K562 (cell line): ENCODE data around the gene LIAS. TPM values are rescaled to one million over a fixed set of nuclear protein-coding genes. Genes with fewer than 3 reads are reported as not detected.
A peak's percentile ranks its signal among the peaks of the same experiment; 100 is the strongest.

Experiments
- BACH1 ChIP-seq: fragments of 200-800 bp; sonication (Bioruptor generic); IDR thresholded peaks from 2 replicates; pipeline ENCODE4 v1.6.1; 2016; ENCODE audit warnings: missing genetic modification characterization, missing compliant biosample characterization
- CEBPG ChIP-seq, 3 experiments: fragments of 200-800 bp in 1 of 3; sonication (Bioruptor generic) in 1 of 3; sonication (generic) in 1 of 3; formaldehyde crosslinking in 1 of 3; IDR thresholded peaks in 2 of 3; conservative IDR thresholded peaks in 1 of 3; 2 replicates each; pipeline versions ENCODE4 v1.6.1 to v1.8.0; 2016 to 2022; ENCODE audit warnings: missing compliant biosample characterization in 2 of 3, missing genetic modification characterization in 2 of 3, mild to moderate bottlenecking in 1 of 3, missing genetic modification reagents in 1 of 3
- CXXC5 ChIP-seq: fragments of 250-450 bp; sonication (Bioruptor Pico); IDR thresholded peaks from 2 replicates; pipeline ENCODE4 v1.8.0; 2022; ENCODE audit warnings: inconsistent platforms, mild to moderate bottlenecking, moderate library complexity
- DDX20 ChIP-seq: fragments of 450-650 bp; IDR thresholded peaks from 2 replicates; pipeline ENCODE4 v1.6.1; 2016; ENCODE audit warnings: missing genetic modification characterization, low read depth, mild to moderate bottlenecking, missing compliant biosample characterization, moderate library complexity
- GATA2 ChIP-seq: sonication (generic); formaldehyde crosslinking; IDR thresholded peaks from 2 replicates; pipeline ENCODE4 v1.4.0; 2020; ENCODE audit warnings: mild to moderate bottlenecking, missing genetic modification reagents
- HNRNPUL1 ChIP-seq: fragments of 200-400 bp; formaldehyde crosslinking; IDR thresholded peaks from 2 replicates; pipeline ENCODE4 v1.6.1; 2017; ENCODE audit warnings: low read length
- LEF1 ChIP-seq: fragments of 450-650 bp; IDR thresholded peaks from 2 replicates; pipeline ENCODE4 v1.6.1; 2016; ENCODE audit warnings: mild to moderate bottlenecking
- POLR2A ChIP-seq: fragments of 450-650 bp; conservative IDR thresholded peaks from 2 replicates; pipeline ENCODE4 v1.6.1; 2016
- POLR2H ChIP-seq: IDR thresholded peaks from 2 replicates; pipeline ENCODE4 v1.6.1; 2016; ENCODE audit warnings: missing genetic modification characterization, low read depth, mild to moderate bottlenecking, control low read depth, missing compliant biosample characterization, moderate library complexity
- SMARCA5 ChIP-seq: fragments of 450-650 bp; IDR thresholded peaks from 2 replicates; pipeline ENCODE4 v1.6.1; 2016
- SNRNP70 ChIP-seq: fragments of 200-400 bp; formaldehyde crosslinking; optimal IDR thresholded peaks from 2 replicates; pipeline ENCODE3; 2017; ENCODE audit warnings: low read depth, low read length
- SUPT5H ChIP-seq: fragments of 450-650 bp; IDR thresholded peaks from 2 replicates; pipeline ENCODE4 v1.6.1; 2016
- TCF3 ChIP-seq: sonication (generic); formaldehyde crosslinking; IDR thresholded peaks from 2 replicates; pipeline ENCODE4 v1.4.0; 2020; ENCODE audit warnings: mild to moderate bottlenecking, missing genetic modification reagents
- ZNF347 ChIP-seq: fragments of 450-650 bp; formaldehyde crosslinking; IDR thresholded peaks from 2 replicates; pipeline ENCODE4 v1.4.0; 2020; ENCODE audit warnings: low read depth, mild to moderate bottlenecking, moderate library complexity
- ZNF75A ChIP-seq: fragments of 450-650 bp; formaldehyde crosslinking; IDR thresholded peaks from 2 replicates; pipeline ENCODE4 v1.4.0; 2020; ENCODE audit warnings: mild to moderate bottlenecking
- polyA plus RNA-seq, 8 experiments: library from polyadenylated mRNA; depleted of rRNA in 4 of 8; stranded (reverse) in 5 of 8; unstranded in 3 of 8; fragments of >200 nt; fragmentation: Nextera tagmentation in 2 of 8; fragmentation: Illumina TruSeq in 1 of 8; extraction: Ambion mirVana in 2 of 8; extraction: Trizol in 1 of 8; gene quantifications; 2 replicates each; pipeline versions ENCODE4 v1.2.1 to v1.2.3, GENCODE V29; 2011 to 2014; ENCODE audit warnings: inconsistent platforms in 1 of 8, missing spikeins in 1 of 8
- total RNA-seq, 7 experiments: library from RNA; depleted of rRNA in 6 of 7; stranded (reverse); fragments of >200 nt in 6 of 7; fragmentation: Illumina TruSeq in 2 of 7; extraction: Trizol in 2 of 7; gene quantifications; 2 replicates each; pipeline versions ENCODE4 v1.2.1 to v1.2.3, GENCODE V29; 2011 to 2021; ENCODE audit warnings: low replicate concordance in 1 of 7
- TF ChIP-seq, protein P1 (sequence below): fragments of 200-400 bp; formaldehyde crosslinking; IDR thresholded peaks from 2 replicates; pipeline ENCODE4 v1.6.1; 2017; ENCODE audit warnings: mild to moderate bottlenecking, low read depth, low read length, moderate library complexity
- TF ChIP-seq, protein P2 (sequence below): sonication (generic); formaldehyde crosslinking; IDR thresholded peaks from 2 replicates; pipeline ENCODE4 v1.8.0; 2022; ENCODE audit warnings: missing genetic modification reagents, mild to moderate bottlenecking, borderline replicate concordance
- TF ChIP-seq, protein P3 (sequence below): fragments of 250-450 bp; sonication (Bioruptor Pico); IDR thresholded peaks from 2 replicates; pipeline ENCODE4 v1.4.0; 2020; ENCODE audit warnings: mild to moderate bottlenecking, moderate library complexity, borderline replicate concordance
- TF ChIP-seq, protein P4 (sequence below): fragments of 250-450 bp; sonication (Bioruptor Pico); IDR thresholded peaks from 2 replicates; pipeline ENCODE4 v1.8.0; 2022; ENCODE audit warnings: moderate library complexity, mild to moderate bottlenecking, inconsistent platforms
- TF ChIP-seq, protein P5 (sequence below): fragments of 250-450 bp; sonication (Bioruptor Pico); IDR thresholded peaks from 2 replicates; pipeline ENCODE4 v1.8.0; 2021; ENCODE audit warnings: mild to moderate bottlenecking, moderate library complexity

Gene LIAS
- total and polyA plus RNA-seq, 9 of the 15 experiments (the other 6 are each of a cell fraction or from before 2014, with no cell fraction given) = 21.9 to 57.1 (median 42.1) TPM

DNA sequence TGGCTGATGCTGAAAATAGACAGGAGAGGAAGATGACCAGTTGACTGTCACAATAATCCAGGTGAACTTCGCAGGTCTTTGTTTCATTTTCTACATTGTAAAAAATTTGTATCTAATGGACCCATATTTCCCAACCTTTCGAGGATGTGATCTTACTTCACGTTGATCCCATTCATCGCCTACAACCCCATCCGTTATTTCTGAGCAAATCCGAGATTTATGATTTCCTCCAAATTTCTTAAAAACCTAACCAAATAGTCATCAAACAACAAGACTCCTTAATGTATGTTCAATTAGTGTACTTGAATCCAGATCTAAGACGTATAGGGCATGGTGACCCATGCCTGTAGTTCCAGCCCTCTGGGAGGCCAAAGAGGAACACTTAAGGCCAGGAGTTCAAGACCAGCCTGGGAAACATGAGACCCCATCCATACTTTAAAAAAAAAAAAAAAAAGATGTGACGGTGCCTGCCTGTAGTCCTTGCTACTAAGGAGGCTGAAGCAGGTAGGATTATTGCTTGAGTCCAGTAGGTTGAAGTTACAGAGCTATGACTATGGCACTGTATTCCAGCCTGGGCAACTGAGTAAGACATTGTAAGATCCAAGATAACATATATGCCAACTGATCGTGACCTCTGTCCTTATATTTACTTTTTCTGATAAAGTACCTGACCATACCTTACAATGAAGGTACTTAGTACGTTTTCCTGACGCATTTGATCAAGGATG is 5.8 kb upstream of the LIAS start (continued):
- TF ChIP-seq CEBPG (CRISPR knock-in tag; IDR thresholded peaks at IDR 0.05) = no peak
- TF ChIP-seq CEBPG (tag; conservative IDR thresholded peaks at IDR 0.05 in 1 of 2, IDR thresholded peaks at IDR 0.05 in 1 of 2) = no peak
- no peak for TF ChIP-seq ZNF75A (CRISPR knock-in tag)
- TF ChIP-seq POLR2H = no peak
- 0 out of 2 replicates have a peak, but pooled peaks have one; percentile 62 for TF ChIP-seq ZNF347
- TF ChIP-seq, protein P1, sequence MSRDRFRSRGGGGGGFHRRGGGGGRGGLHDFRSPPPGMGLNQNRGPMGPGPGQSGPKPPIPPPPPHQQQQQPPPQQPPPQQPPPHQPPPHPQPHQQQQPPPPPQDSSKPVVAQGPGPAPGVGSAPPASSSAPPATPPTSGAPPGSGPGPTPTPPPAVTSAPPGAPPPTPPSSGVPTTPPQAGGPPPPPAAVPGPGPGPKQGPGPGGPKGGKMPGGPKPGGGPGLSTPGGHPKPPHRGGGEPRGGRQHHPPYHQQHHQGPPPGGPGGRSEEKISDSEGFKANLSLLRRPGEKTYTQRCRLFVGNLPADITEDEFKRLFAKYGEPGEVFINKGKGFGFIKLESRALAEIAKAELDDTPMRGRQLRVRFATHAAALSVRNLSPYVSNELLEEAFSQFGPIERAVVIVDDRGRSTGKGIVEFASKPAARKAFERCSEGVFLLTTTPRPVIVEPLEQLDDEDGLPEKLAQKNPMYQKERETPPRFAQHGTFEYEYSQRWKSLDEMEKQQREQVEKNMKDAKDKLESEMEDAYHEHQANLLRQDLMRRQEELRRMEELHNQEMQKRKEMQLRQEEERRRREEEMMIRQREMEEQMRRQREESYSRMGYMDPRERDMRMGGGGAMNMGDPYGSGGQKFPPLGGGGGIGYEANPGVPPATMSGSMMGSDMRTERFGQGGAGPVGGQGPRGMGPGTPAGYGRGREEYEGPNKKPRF = no peak
- TF ChIP-seq, protein P2, sequence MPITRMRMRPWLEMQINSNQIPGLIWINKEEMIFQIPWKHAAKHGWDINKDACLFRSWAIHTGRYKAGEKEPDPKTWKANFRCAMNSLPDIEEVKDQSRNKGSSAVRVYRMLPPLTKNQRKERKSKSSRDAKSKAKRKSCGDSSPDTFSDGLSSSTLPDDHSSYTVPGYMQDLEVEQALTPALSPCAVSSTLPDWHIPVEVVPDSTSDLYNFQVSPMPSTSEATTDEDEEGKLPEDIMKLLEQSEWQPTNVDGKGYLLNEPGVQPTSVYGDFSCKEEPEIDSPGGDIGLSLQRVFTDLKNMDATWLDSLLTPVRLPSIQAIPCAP (CRISPR knock-in tag) = no peak
- TF ChIP-seq, protein P3, sequence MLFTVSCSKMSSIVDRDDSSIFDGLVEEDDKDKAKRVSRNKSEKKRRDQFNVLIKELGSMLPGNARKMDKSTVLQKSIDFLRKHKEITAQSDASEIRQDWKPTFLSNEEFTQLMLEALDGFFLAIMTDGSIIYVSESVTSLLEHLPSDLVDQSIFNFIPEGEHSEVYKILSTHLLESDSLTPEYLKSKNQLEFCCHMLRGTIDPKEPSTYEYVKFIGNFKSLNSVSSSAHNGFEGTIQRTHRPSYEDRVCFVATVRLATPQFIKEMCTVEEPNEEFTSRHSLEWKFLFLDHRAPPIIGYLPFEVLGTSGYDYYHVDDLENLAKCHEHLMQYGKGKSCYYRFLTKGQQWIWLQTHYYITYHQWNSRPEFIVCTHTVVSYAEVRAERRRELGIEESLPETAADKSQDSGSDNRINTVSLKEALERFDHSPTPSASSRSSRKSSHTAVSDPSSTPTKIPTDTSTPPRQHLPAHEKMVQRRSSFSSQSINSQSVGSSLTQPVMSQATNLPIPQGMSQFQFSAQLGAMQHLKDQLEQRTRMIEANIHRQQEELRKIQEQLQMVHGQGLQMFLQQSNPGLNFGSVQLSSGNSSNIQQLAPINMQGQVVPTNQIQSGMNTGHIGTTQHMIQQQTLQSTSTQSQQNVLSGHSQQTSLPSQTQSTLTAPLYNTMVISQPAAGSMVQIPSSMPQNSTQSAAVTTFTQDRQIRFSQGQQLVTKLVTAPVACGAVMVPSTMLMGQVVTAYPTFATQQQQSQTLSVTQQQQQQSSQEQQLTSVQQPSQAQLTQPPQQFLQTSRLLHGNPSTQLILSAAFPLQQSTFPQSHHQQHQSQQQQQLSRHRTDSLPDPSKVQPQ (CRISPR knock-in tag) = no peak
- TF ChIP-seq POLR2A = peak; percentile 73
- no peak for TF ChIP-seq GATA2 (CRISPR knock-in tag)
- no peak for TF ChIP-seq BACH1 (tag)
- no peak for TF ChIP-seq TCF3
- TF ChIP-seq, protein P4, sequence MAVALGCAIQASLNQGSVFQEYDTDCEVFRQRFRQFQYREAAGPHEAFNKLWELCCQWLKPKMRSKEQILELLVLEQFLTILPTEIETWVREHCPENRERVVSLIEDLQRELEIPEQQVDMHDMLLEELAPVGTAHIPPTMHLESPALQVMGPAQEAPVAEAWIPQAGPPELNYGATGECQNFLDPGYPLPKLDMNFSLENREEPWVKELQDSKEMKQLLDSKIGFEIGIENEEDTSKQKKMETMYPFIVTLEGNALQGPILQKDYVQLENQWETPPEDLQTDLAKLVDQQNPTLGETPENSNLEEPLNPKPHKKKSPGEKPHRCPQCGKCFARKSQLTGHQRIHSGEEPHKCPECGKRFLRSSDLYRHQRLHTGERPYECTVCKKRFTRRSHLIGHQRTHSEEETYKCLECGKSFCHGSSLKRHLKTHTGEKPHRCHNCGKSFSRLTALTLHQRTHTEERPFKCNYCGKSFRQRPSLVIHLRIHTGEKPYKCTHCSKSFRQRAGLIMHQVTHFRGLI (CRISPR knock-in tag) = no peak
- TF ChIP-seq CXXC5 (CRISPR knock-in tag) = no peak
- TF ChIP-seq SMARCA5 = no peak
- TF ChIP-seq, protein P5, sequence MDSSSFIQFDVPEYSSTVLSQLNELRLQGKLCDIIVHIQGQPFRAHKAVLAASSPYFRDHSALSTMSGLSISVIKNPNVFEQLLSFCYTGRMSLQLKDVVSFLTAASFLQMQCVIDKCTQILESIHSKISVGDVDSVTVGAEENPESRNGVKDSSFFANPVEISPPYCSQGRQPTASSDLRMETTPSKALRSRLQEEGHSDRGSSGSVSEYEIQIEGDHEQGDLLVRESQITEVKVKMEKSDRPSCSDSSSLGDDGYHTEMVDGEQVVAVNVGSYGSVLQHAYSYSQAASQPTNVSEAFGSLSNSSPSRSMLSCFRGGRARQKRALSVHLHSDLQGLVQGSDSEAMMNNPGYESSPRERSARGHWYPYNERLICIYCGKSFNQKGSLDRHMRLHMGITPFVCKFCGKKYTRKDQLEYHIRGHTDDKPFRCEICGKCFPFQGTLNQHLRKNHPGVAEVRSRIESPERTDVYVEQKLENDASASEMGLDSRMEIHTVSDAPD (CRISPR knock-in tag) = no peak
- TF ChIP-seq SUPT5H = peak; percentile 69
- no peak for TF ChIP-seq SNRNP70
- TF ChIP-seq HNRNPUL1 = no peak
- no peak for TF ChIP-seq LEF1
- TF ChIP-seq DDX20 = no peak
